ENCODE results near the gene FKBP6. TPM values are rescaled to one million over a fixed set of nuclear protein-coding genes. Genes with fewer than 3 reads are reported as not detected.

FKBP6 gene
- total and polyA plus RNA-seq, 4 donors = 0.11 to 0.39 (median 0.17) TPM; not detected in 1

DNA sequence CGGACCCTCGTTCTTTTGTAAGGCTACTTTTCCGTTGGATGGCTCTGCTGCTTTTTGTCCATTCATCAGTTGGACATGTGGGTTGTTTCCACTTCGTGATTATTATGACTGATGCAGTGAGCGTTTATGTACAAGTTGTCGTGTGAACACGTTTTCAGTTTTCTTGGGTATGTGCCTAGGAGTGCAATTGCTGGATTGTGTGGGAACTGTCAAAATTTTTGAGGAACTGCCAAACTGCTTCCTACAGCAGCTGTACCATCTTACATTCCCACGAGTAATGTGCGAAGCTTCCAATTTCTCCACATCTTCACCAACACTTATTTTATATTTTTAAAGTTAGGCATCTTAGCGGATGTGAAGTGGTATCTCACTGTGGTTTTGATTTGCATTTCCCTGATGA, 10.4 kb downstream of the FKBP6 start:
- Histone ChIP-seq H3K27ac (ENCODE audit: low read depth, low read length) (no peak overlapping the region), H3K9me3 (ENCODE audit: control insufficient read depth, insufficient read depth, low read length) (no peaks in the 10 kb centered on the region), H3K27me3 (ENCODE audit: control insufficient read depth, insufficient read depth, low read length) (no peaks in the 10 kb centered on the region), H3K4me1 (ENCODE audit: control insufficient read depth, insufficient read depth, low read length) (peaks cover 10% of the 10 kb centered on the region), H3K36me3 (ENCODE audit: control insufficient read depth, insufficient read depth, low read length) (no peaks in the 10 kb centered on the region), H3K4me3 (ENCODE audit: low read depth, low read length) (no peak overlapping the region)
- 89% methylated on average over 5 of the region's 10 CpGs for WGBS (ENCODE audit: insufficient coverage)
- DNase-seq (ENCODE audit: low read depth in 4 of 6, low spot score in 6 of 6) = no peak

DNA sequence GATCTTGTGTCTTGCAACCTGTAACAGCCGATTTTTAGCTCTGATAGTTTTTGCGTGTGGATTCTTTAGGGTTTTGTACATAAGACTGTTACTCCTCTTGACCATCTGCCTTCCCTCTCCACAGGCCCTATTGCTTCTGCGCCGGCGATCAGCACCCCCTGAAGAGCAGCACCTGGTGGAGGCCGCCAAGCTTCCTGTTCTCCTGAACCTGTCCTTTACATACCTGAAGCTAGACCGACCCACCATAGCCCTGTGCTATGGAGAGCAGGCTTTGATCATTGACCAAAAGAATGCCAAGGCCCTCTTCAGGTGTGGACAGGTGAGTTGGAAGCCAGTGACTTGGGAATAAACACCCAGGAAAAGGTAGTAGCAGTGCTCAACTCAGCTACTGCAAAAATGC, 12.6 kb downstream of the FKBP6 start:
- Histone ChIP-seq H3K36me3 (ENCODE audit: control insufficient read depth, insufficient read depth, low read length) (no peaks in the 10 kb centered on the region), H3K27me3 (ENCODE audit: control insufficient read depth, insufficient read depth, low read length) (no peaks in the 10 kb centered on the region), H3K4me1 (ENCODE audit: control insufficient read depth, insufficient read depth, low read length) (peaks cover 18% of the 10 kb centered on the region), H3K9me3 (ENCODE audit: control insufficient read depth, insufficient read depth, low read length) (no peaks in the 10 kb centered on the region), H3K27ac (ENCODE audit: low read depth, low read length) (no peak overlapping the region), H3K4me3 (ENCODE audit: low read depth, low read length) (no peak overlapping the region)
- WGBS (ENCODE audit: insufficient coverage) = 58% methylated on average over 4 of the region's 7 CpGs
- no peak for DNase-seq (ENCODE audit: low read depth in 4 of 6, low spot score in 6 of 6)

DNA sequence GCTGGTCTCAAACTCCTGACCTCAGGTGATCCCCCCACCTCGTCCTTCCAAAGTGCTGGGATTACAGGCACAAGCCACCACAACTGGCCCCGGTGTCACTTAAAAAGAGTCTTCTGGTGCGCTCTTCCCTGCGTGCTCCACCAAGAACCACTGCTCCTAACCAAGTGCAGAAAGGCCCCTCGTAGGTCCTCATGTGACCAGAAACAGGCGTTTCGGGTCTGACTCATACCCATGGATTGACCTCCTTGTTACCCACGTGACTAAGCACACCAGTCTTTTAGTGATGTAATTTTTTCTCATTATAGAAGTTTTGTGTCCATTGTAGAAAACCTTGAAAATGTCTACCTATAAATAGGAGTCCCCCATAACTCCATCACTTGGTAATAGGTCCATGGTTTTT, 13.9 kb downstream of the FKBP6 start:
- DNase-seq (ENCODE audit: low read depth in 4 of 6, low spot score in 6 of 6) = no peak
- no peak overlapping the region for H3K27ac ChIP-seq (ENCODE audit: low read depth, low read length)
- no peaks in the 10 kb centered on the region for H3K9me3 ChIP-seq (ENCODE audit: control insufficient read depth, insufficient read depth, low read length)
- no peak overlapping the region for H3K4me3 ChIP-seq (ENCODE audit: low read depth, low read length)
- 96% methylated on average over 4 of the region's 8 CpGs for WGBS (ENCODE audit: insufficient coverage)
- H3K36me3 ChIP-seq (ENCODE audit: control insufficient read depth, insufficient read depth, low read length) = no peaks in the 10 kb centered on the region
- peaks cover 24% of the 10 kb centered on the region for H3K4me1 ChIP-seq (ENCODE audit: control insufficient read depth, insufficient read depth, low read length)
- H3K27me3 ChIP-seq (ENCODE audit: control insufficient read depth, insufficient read depth, low read length) = no peaks in the 10 kb centered on the region

DNA sequence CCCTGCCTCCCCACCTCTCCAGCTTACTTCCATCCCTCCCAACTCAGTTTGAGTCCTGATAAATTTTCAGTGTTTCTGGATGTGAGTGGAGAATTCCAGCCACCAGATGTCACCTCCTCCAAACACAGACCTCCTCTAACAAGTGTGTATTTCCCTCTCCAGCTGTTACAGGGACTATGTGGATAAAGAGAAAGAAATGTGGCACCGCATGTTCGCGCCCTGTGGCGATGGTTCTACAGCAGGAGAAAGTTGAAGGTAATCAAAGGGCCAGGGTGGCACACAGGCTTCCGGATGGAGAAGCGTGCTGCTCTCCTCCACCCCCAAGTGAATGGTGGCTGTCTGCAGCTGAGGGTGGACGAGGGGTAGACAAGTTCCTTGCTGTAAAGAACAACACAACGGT, 14.7 kb downstream of the FKBP6 start:
- 49% methylated on average over 6 of the region's 8 CpGs for WGBS (ENCODE audit: insufficient coverage)
- no peaks in the 10 kb centered on the region for H3K36me3 ChIP-seq (ENCODE audit: control insufficient read depth, insufficient read depth, low read length)
- peak overlapping the region; percentile 18 for H3K4me3 ChIP-seq (ENCODE audit: low read depth, low read length)
- peaks cover 24% of the 10 kb centered on the region for H3K4me1 ChIP-seq (ENCODE audit: control insufficient read depth, insufficient read depth, low read length)
- no peaks in the 10 kb centered on the region for H3K9me3 ChIP-seq (ENCODE audit: control insufficient read depth, insufficient read depth, low read length)
- peak in 4 of 6 donors; percentile 39 to 85 (median 58) for DNase-seq (ENCODE audit: low read depth in 4 of 6, low spot score in 6 of 6)
- H3K27me3 ChIP-seq (ENCODE audit: control insufficient read depth, insufficient read depth, low read length) = no peaks in the 10 kb centered on the region
- peak overlapping the region; percentile 29 for H3K27ac ChIP-seq (ENCODE audit: low read depth, low read length)

DNA sequence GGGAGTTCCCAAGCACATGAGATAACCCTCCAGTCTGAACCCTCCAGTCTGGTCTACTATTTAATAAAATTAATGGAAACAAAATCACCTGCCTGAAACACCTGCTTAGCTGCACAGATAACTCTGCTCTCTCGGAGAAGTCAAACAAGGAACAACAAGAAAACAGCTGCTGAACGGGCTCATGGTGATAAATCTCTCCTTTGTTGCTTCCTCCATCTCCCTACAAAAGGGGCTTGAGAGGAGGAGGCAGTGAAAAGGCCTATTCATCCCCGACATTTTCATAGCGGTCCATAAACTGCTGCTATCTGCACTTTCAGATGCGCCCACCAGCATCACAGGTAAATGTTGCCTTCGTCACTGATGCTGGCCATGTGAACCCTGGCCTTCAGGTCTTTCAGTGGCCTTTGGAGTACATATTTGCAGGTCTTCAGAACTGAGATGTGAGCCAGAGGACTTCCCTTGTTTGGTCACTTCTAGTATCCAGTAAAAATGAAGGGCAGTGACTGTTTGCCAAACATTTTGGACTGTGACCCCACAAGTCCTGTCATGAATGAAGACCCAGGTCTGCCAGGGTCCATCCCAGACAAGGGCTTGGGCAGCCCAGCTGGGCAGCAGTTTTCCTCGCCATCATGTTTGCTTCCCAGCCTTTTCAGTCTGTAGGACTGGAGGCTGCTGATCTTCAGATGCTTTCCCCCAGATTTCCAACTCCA, 15.9 kb downstream of the FKBP6 start:
- WGBS (ENCODE audit: insufficient coverage) = 46% methylated on average over 6 of the region's 7 CpGs
- no peak overlapping the region for H3K4me3 ChIP-seq (ENCODE audit: low read depth, low read length)
- DNase-seq (ENCODE audit: low read depth in 4 of 6, low spot score in 6 of 6) = peak in 2 of 6 donors; percentile 43 to 52
- no peak overlapping the region for H3K27ac ChIP-seq (ENCODE audit: low read depth, low read length)
- H3K4me1 ChIP-seq (ENCODE audit: control insufficient read depth, insufficient read depth, low read length) = peaks cover 24% of the 10 kb centered on the region
- no peaks in the 10 kb centered on the region for H3K27me3 ChIP-seq (ENCODE audit: control insufficient read depth, insufficient read depth, low read length)
- no peaks in the 10 kb centered on the region for H3K9me3 ChIP-seq (ENCODE audit: control insufficient read depth, insufficient read depth, low read length)
- no peaks in the 10 kb centered on the region for H3K36me3 ChIP-seq (ENCODE audit: control insufficient read depth, insufficient read depth, low read length)

DNA sequence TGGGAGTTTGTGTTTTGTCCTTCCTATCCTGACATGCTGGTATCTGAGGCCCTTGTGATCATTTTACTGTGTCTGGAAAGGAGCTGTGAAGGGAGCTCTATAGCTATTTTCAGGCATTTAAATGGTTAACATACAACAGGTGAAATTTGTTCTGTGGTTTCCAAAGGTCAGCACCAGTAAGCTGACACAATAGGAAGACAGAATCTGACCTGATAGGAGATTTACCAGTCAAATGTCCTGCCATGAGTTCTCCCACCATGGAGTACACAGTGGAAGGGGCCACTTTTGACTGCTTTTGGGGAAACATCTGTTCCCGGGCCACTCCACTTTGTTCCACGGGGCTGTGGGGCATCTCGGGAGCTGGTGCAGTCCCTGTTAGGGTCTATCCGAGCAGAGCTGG, 17.6 kb downstream of the FKBP6 start:
- DNase-seq (ENCODE audit: low read depth in 4 of 6, low spot score in 6 of 6) = no peak
- H3K36me3 ChIP-seq (ENCODE audit: control insufficient read depth, insufficient read depth, low read length) = no peaks in the 10 kb centered on the region
- no peak overlapping the region for H3K4me3 ChIP-seq (ENCODE audit: low read depth, low read length)
- no peaks in the 10 kb centered on the region for H3K9me3 ChIP-seq (ENCODE audit: control insufficient read depth, insufficient read depth, low read length)
- no peaks in the 10 kb centered on the region for H3K27me3 ChIP-seq (ENCODE audit: control insufficient read depth, insufficient read depth, low read length)
- no peak overlapping the region for H3K27ac ChIP-seq (ENCODE audit: low read depth, low read length)
- H3K4me1 ChIP-seq (ENCODE audit: control insufficient read depth, insufficient read depth, low read length) = peaks cover 29% of the 10 kb centered on the region
- WGBS (ENCODE audit: insufficient coverage) = 74% methylated on average over 3 of the region's 4 CpGs

DNA sequence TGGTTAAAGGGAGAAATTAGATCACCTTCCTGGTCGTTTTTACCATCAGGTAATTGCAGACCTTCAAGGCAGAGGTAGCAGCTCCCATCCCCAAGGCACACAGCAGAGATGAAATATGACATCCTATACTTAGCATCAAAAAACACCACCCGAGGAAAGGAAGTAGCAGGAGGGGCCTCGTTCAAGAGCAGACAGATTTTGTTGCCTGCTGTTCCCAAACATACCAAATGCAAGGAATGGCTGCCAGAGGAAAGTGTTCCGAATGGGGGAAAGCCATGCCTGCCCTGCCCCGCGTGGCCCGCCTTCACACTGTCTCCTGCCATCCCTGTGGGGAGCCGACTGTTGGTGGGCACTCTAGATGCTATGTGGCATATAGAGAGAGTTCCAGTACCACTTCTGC, 18.0 kb downstream of the FKBP6 start:
- Histone ChIP-seq H3K27ac (ENCODE audit: low read depth, low read length) (peak overlapping the region; percentile 29), H3K9me3 (ENCODE audit: control insufficient read depth, insufficient read depth, low read length) (no peaks in the 10 kb centered on the region), H3K4me3 (ENCODE audit: low read depth, low read length) (no peak overlapping the region), H3K36me3 (ENCODE audit: control insufficient read depth, insufficient read depth, low read length) (no peaks in the 10 kb centered on the region), H3K4me1 (ENCODE audit: control insufficient read depth, insufficient read depth, low read length) (peaks cover 31% of the 10 kb centered on the region), H3K27me3 (ENCODE audit: control insufficient read depth, insufficient read depth, low read length) (no peaks in the 10 kb centered on the region)
- 61% methylated on average over 3 of the region's 8 CpGs for WGBS (ENCODE audit: insufficient coverage)
- peak in 2 of 6 donors; percentile 6 to 79 for DNase-seq (ENCODE audit: low read depth in 4 of 6, low spot score in 6 of 6)

DNA sequence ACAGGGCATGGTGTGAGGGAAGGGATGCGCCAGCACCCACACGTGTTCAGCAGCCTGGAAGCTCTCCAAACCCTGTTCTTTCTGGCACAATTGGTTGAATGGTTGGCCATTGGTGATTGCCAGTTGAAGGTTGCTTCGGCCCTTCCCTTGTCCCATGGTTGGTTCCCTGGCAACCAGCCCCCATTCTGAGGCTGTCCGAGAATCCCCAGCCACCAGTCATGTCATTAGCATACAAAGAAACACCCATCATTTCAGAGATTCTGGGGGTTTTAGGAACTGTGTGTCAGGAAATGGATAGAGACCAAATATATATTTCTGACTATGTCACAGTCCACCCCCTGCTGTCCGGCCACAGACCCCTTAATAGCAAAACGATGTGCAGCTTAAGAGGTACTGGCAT, 21.8 kb downstream of the FKBP6 start:
- H3K4me3 ChIP-seq (ENCODE audit: low read depth, low read length) = no peak overlapping the region
- no peak for DNase-seq (ENCODE audit: low read depth in 4 of 6, low spot score in 6 of 6)
- WGBS (ENCODE audit: insufficient coverage) = 63% methylated on average over 4 of the region's 6 CpGs

DNA sequence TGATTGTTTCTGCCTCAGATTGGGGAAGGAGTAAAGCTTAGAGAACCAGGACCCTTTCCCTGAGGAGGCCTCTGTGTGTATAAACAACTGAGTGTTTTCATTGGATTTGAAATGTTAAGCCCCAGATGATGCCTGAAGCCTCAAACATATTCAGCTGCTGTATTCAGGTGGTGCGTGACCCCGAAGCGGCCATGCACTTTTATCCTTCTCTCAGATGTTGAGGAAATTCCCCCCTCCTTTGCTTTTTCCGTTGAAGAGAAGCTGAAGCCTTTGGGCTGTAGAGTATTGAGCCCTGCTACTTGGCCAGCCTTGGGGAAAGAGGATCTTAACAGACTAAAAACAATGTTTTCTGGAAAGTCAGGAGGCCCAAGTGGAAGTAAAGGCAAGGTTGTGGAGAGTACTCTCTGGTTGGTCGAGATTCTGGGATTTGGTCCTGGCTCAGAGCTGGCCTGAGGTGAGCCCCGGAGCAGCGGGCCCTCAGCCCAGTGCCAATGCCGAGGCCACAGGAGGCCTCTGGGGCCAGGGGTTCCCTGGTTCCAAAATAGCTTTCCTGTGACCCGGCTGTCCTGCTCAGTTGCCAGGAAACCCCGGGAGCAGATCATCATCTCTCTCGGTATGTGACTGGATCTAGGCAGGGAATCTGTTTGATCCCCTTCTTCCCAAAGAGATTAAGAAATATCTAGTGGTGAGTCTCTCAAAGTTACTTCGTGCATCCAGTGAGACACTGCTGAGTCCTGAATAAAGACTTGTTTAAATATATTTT, 22.5 kb downstream of the FKBP6 start:
- no peaks in the 10 kb centered on the region for H3K27me3 ChIP-seq (ENCODE audit: control insufficient read depth, insufficient read depth, low read length)
- no peaks in the 10 kb centered on the region for H3K9me3 ChIP-seq (ENCODE audit: control insufficient read depth, insufficient read depth, low read length)
- no peaks in the 10 kb centered on the region for H3K36me3 ChIP-seq (ENCODE audit: control insufficient read depth, insufficient read depth, low read length)
- peak in 1 of 6 donors; percentile 55 for DNase-seq (ENCODE audit: low read depth in 4 of 6, low spot score in 6 of 6)
- peaks cover 14% of the 10 kb centered on the region for H3K4me1 ChIP-seq (ENCODE audit: control insufficient read depth, insufficient read depth, low read length)
- no peak overlapping the region for H3K4me3 ChIP-seq (ENCODE audit: low read depth, low read length)
- WGBS (ENCODE audit: insufficient coverage) = 68% methylated on average over 9 of the region's 12 CpGs
- peak overlapping the region; percentile 91 for H3K27ac ChIP-seq (ENCODE audit: low read depth, low read length)

More for the DNA sequence above, 21.8 kb downstream of the FKBP6 start:
- H3K27ac ChIP-seq (ENCODE audit: low read depth, low read length) = peak overlapping the region; percentile 91
- no peaks in the 10 kb centered on the region for H3K27me3 ChIP-seq (ENCODE audit: control insufficient read depth, insufficient read depth, low read length)
- H3K9me3 ChIP-seq (ENCODE audit: control insufficient read depth, insufficient read depth, low read length) = no peaks in the 10 kb centered on the region
- H3K36me3 ChIP-seq (ENCODE audit: control insufficient read depth, insufficient read depth, low read length) = no peaks in the 10 kb centered on the region
- H3K4me1 ChIP-seq (ENCODE audit: control insufficient read depth, insufficient read depth, low read length) = peaks cover 17% of the 10 kb centered on the region
